Lung (tissue), 16 donors: Measurements from ENCODE around the gene EMX1. TPM values are rescaled to one million over a fixed set of nuclear protein-coding genes. Genes with fewer than 3 reads are reported as not detected.

ENCODE experiments used
- ATAC-seq: fragments of 200-7000 bp; cut with Tn5 transposase; one replicate; pipeline ENCODE4 v1.9.1; 2020; ENCODE audit warnings: moderate number of reproducible peaks; ENCODE audit not compliant: insufficient read depth, low FRiP score
- DNase-seq, 3 donors: peaks; one replicate each; pipeline ENCODE4 v3.0.0-alpha.2; 2013 to 2017
- H3K27ac ChIP-seq, 2 donors: one replicate each; pipeline ENCODE4 v1.5.1; 2013; ENCODE audit warnings: mild to moderate bottlenecking in 2 of 2, moderate library complexity in 2 of 2, control low read depth in 1 of 2, inconsistent platforms in 1 of 2, low read depth in 1 of 2, low read length in 1 of 2
- H3K27me3 ChIP-seq, 3 donors: one replicate each; pipeline ENCODE4 v1.5.1; 2013; ENCODE audit warnings: low read length in 2 of 3; ENCODE audit not compliant: control insufficient read depth in 3 of 3, insufficient read depth in 3 of 3
- H3K36me3 ChIP-seq, 4 donors: one replicate each; pipeline ENCODE4 v1.5.1; 2013; ENCODE audit warnings: low read length in 4 of 4, mild to moderate bottlenecking in 1 of 4, moderate library complexity in 1 of 4; ENCODE audit not compliant: control insufficient read depth in 4 of 4, insufficient read depth in 4 of 4
- H3K4me1 ChIP-seq, 5 donors: one replicate each; pipeline ENCODE4 v1.5.1; 2013; ENCODE audit warnings: low read length in 5 of 5, mild to moderate bottlenecking in 2 of 5, moderate library complexity in 1 of 5; ENCODE audit not compliant: control insufficient read depth in 5 of 5, insufficient read depth in 5 of 5
- H3K4me3 ChIP-seq: one replicate; pipeline ENCODE4 v1.5.1; 2013; ENCODE audit warnings: mild to moderate bottlenecking, control low read depth, moderate library complexity
- H3K9ac ChIP-seq, 2 donors: one replicate each; pipeline ENCODE4 v1.5.1; 2013; ENCODE audit warnings: low read length in 2 of 2, control low read depth in 1 of 2; ENCODE audit not compliant: insufficient read depth in 1 of 2
- H3K9me3 ChIP-seq, 4 donors: one replicate each; pipeline ENCODE4 v1.5.1; 2013; ENCODE audit warnings: low read length in 3 of 4, mild to moderate bottlenecking in 1 of 4, moderate library complexity in 1 of 4; ENCODE audit not compliant: control insufficient read depth in 4 of 4, insufficient read depth in 3 of 4
- WGBS, 2 donors: extraction: QIAGEN DNeasy Blood & Tissue Kit; methylation state at CpG; one replicate each; pipeline ENCODE4 v1.1.7; 2013; 5-methylcytosine and 5-hydroxymethylcytosine counted together
- long read RNA-seq, 5 donors: transcript quantifications; one replicate each; lab custom pipeline, GENCODE V29; 2026
- polyA plus RNA-seq, 2 donors: library from polyadenylated mRNA; stranded (reverse); fragments of 200-250 nt; gene quantifications; one replicate each; pipeline ENCODE4 v1.2.1, GENCODE V29; 2013
- total RNA-seq, 2 donors: library from RNA; depleted of rRNA in 1 of 2; stranded (reverse); fragments of >200 nt in 1 of 2; gene quantifications; one replicate each; pipeline ENCODE4 v1.2.1, GENCODE V29; 2014 to 2021
- TF ChIP-seq, protein P1 (sequence below): IDR thresholded peaks from 2 replicates; pipeline ENCODE4 v1.5.1; 2012; ENCODE audit warnings: mild to moderate bottlenecking; ENCODE audit errors: control extremely low read depth, extremely low read depth
- donor health status: control.
- donor health status: control.
- donor health status: Bipolar disorder and iron deficiency.
- donor health status: healthy.
- donor health status: DM: yes; HTN: yes; CAD: no.

Gene EMX1
- total RNA-seq (under 1 TPM in 1 of 2 donors, not detected in 1; 0.12 TPM), polyA plus RNA-seq (under 1 TPM in 1 of 2 donors, not detected in 1; 0.02 TPM)
- long read RNA-seq, donor 1 = 0 reads
- long read RNA-seq, donor 2 = 0 reads
- long read RNA-seq, donor 3 = 0 reads
- long read RNA-seq, donor 4 = 0 reads
- long read RNA-seq, donor 5 = 0 reads

- WGBS, 2 donors = 1% methylated on average over 48 to 82 of the region's 82 CpGs
- TF ChIP-seq, protein P1, sequence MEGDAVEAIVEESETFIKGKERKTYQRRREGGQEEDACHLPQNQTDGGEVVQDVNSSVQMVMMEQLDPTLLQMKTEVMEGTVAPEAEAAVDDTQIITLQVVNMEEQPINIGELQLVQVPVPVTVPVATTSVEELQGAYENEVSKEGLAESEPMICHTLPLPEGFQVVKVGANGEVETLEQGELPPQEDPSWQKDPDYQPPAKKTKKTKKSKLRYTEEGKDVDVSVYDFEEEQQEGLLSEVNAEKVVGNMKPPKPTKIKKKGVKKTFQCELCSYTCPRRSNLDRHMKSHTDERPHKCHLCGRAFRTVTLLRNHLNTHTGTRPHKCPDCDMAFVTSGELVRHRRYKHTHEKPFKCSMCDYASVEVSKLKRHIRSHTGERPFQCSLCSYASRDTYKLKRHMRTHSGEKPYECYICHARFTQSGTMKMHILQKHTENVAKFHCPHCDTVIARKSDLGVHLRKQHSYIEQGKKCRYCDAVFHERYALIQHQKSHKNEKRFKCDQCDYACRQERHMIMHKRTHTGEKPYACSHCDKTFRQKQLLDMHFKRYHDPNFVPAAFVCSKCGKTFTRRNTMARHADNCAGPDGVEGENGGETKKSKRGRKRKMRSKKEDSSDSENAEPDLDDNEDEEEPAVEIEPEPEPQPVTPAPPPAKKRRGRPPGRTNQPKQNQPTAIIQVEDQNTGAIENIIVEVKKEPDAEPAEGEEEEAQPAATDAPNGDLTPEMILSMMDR = no peak
- Histone ChIP-seq H3K9ac (no peak within 1 kb of the TSS), H3K9me3 (peaks cover 0 to 7% (median 0%) of the 10 kb centered on the region in 4 donors), H3K36me3 (no peaks in the 10 kb centered on the region), H3K27me3 (peaks cover 7 to 83% (median 83%) of the 10 kb centered on the region in 3 donors), H3K27ac (no peak within 1 kb of the TSS), H3K4me3 (peak within 1 kb of the TSS; percentile 6), H3K4me1 (peaks cover 0 to 35% (median 4%) of the 10 kb centered on the region in 5 donors)
- DNase-seq (peak; percentile 36 to 67 (median 51)), ATAC-seq (peak; percentile 68)
Observed at GRCh38 chr2:72917138-72917876, at the start of gene EMX1. Gene EMX1, plus strand, starts transcription at chr2:72917519. Its CDS starts 334 bp downstream, at chr2:72917853.

DNA sequence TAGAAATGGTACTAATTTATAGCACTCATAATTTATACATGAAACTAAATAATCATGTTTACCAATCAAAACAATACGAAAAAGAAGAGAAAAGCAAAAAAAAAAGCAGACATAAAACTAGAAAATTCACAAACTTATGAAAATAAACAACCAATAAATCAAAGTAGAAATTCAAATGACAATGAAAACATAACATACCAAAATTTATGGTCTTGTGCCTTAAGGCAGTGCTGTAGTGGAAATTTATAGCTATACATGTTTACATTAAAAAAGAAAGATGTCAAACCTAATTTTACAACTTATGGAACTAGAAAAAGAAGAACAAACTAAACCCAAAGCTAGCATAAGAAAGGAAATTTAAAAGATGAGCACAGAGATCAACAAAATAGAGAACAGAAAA, 46.3 kb upstream of the EMX1 start:
- H3K27me3 ChIP-seq = peaks cover 0 to 9% (median 0%) of the 10 kb centered on the region in 3 donors
- H3K9me3 ChIP-seq = peaks cover 0 to 4% (median 1%) of the 10 kb centered on the region in 4 donors
- no peak for ATAC-seq
- H3K9ac ChIP-seq = no peak overlapping the region
- H3K4me1 ChIP-seq = no peaks in the 10 kb centered on the region
- TF ChIP-seq, protein P1 = no peak
- no peaks in the 10 kb centered on the region for H3K36me3 ChIP-seq
- no peak overlapping the region for H3K4me3 ChIP-seq
- WGBS, 2 donors = 58 to 83% methylated on average over 1 of the region's 1 CpG
- DNase-seq = no peak
- H3K27ac ChIP-seq = no peak overlapping the region

- peaks cover 0 to 4% (median 1%) of the 10 kb centered on the region in 4 donors for H3K9me3 ChIP-seq
- no peak overlapping the region for H3K27ac ChIP-seq
- no peak for DNase-seq
- H3K9ac ChIP-seq = no peak overlapping the region
- H3K27me3 ChIP-seq = peaks cover 0 to 6% (median 0%) of the 10 kb centered on the region in 3 donors
- no peak for ATAC-seq
- no peaks in the 10 kb centered on the region for H3K36me3 ChIP-seq
- no peak overlapping the region for H3K4me3 ChIP-seq
- TF ChIP-seq, protein P1 = no peak
- H3K4me1 ChIP-seq = no peaks in the 10 kb centered on the region
Observed at GRCh38 chr2:72871880-72872279, 45.4 kb upstream of the EMX1 start.
